AG20443 (cell line): Measurements from ENCODE around the gene PHF21B.
"Not testable (repeated sequence)": the region's sequence is repeated elsewhere in the genome, so short reads cannot be mapped to it uniquely, and the experiment has no call there.

Experiments
- DNase-seq: peaks from one replicate; pipeline ENCODE4 v3.0.0; 2012; ENCODE audit warnings: low spot score, mixed read lengths

PHF21B gene

DNA sequence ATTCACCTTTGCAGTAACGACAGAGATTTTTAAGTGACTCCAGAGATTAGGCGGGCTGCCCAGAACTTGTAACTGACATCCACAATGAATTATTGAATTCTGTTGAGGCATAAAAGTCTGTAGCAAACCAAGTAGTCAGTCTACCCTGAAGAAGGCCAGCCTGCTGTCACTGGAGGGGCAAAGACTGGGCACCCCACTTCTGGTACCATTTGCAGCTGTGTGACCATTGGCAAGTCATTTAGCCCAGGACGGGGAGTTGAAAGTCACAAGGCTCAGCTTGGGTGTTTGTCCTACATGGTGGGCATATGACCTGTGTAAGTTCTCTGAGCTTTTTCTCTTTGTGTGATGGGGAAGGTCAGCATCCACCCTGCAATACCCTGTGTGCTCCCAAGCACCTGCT is 138.0 kb downstream of the PHF21B start:
- no peak for DNase-seq

DNA sequence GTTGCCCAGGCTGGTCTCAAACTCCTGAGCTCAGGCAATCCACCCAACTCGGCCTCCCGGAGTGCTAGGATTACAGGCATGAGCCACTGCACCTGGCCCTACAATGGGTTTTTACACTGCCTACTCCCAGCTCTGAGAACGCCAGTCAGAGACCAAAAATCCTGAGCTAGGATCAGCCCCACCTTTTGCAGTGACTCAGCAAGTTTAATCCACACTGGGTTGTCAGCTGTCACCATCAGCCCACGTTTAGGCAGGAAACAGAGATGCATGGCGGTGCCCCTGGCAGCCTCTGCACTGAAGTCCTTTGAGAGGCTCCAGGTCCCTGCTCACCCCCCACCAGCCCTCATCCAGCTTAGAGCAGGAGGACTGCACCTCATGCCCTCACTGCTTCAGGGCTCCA is 139.8 kb downstream of the PHF21B start:
- DNase-seq, result no peak

DNA sequence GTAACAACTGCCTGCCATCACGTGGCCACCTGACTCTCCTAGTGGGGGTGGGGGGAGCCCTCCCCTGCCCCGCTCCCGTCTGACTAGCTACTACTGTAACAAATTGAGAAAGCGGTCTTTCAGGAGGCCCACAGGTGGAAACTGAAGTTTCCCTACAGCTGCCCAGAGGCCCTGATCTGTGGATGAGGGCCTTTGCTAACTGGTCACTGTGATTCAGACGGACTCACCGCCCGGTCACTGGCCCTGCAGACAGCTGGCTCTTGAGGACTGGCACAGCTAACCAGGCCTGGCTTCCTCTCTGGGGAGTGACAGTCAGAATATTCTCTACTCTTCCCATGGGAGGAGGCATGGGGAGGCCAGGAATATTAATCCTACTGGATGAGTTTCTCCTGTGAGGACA is 140.6 kb downstream of the PHF21B start:
- no peak for DNase-seq

DNA sequence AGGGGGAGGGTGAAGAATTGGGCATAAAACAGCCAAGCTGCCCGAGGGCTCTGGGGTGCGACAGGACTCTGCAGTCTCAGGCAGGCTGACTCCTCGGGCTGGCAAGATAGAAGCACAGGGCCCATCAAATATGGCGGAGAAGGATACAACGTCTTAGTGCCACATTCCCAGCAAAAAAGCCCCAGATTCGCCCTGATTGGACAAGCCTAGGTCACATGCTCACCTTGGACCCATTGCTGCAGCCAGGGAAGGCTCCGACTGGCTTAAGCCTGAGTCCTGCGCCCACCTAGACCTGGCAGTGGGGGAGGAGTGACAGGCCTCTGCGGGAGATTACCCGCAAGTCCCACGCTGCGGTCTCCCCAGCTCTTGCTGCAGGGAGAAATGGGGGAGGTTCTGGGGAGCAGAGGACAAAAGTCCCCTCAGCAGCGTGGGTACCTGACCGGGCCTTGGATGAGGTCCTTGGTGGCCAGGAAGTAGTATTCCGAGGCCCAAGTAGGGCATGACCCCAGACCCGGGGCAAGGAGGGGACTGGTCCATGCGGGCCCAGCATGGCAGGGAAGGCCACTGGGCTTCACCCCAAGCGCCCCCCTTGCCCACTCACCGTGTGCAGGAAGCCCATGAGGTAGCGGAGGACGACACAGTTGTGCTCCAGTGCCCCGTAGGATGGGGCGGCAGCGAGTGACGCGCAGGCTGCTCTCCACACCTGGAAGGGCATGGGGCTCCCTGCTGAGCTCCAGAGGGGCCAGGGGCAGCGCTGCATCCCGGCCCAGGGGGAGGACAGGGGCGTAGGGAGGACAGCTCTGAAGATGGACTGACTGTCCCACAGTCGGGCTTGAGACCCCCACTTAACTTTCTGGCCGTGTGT is 144.4 kb downstream of the PHF21B start:
- DNase-seq, result no peak

DNA sequence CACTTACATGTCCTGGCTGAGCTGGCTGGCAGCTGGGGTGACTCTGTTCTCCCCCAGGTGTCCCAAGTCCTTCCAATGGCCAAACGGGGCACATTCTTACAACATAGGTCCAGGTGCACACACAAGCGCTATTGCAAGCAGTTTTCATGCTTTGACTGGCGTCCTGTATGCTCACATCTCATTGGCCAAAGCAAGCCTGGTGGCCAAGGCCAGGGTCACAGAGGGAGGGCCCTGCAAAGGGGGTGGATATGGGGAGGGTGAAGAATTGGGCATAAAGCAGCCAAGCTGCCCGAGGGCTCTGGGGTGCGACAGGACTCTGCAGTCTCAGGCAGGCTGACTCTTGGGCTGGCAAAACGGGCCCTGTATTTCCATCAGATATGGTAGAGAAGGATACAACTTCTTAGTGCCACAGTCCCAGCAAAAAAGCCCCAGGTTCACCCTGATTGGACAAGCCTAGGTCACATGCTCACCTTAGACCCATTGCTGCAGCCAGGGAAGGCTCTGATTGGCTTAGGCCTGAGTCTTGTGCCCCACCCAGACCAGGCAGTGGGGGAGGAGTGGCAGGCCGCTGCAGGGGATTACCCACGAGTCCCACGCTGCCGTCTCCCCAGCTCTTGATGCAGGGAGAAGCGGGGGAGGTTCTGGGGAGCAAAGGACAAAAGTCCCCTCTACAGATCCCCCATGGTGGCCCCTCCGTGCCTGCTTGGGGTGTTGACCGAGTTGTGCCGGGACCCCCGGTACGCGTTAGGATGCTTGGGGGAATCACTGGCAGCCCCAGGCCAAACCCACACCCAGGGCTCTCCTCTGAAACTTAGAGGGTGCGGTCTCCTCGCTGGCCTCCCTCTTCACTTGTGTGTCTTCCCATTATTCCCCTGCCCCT is 146.6 kb downstream of the PHF21B start:
- DNase-seq, result no peak

DNA sequence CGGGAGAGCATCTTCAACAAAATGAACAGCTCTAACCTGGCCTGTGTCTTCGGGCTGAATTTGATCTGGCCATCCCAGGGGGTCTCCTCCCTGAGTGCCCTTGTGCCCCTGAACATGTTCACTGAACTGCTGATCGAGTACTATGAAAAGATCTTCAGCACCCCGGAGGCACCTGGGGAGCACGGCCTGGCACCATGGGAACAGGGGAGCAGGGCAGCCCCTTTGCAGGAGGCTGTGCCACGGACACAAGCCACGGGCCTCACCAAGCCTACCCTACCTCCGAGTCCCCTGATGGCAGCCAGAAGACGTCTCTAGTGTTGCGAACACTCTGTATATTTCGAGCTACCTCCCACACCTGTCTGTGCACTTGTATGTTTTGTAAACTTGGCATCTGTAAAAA is 147.5 kb downstream of the PHF21B start:
- no peak for DNase-seq

DNA sequence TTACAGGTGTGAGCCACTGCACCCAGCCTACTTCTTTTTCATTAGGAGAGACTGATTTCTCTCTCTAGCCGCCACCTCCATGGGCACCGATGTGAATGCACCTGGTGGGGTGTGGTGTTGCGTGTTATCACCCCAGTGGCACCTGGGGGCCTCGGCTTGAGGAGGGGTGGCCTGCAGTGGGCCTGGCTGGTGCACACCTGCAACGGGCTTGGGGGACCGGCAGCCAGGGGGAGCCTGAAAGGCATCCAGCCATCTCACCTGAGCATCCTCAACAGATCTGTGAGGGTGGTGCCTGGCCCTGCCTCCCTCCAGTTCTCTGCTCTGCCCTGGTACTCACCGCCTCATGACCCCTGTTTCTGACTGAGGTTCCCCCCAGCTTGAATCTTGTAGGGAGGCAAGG is 148.6 kb downstream of the PHF21B start:
- DNase-seq, result no peak

DNA sequence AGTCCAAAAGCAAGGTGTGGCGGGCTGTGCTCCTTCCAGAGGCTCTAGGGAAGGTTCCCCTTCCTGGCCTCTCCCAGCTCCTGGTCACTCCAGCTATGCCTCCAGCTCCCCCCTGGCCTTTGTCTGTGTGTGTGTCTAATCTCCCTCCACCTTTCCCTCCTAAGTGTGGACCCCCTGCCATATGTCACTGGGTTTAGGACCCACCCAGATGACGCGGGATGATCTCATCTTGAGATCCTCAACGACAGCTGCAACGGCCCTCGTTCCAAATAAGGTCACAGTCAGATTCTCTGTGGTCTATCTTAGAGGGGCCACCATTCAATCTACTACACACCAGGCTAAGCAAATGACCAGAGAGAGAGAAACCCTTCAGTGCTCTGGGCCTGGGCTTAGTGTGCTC is 149.5 kb downstream of the PHF21B start:
- no peak for DNase-seq

DNA sequence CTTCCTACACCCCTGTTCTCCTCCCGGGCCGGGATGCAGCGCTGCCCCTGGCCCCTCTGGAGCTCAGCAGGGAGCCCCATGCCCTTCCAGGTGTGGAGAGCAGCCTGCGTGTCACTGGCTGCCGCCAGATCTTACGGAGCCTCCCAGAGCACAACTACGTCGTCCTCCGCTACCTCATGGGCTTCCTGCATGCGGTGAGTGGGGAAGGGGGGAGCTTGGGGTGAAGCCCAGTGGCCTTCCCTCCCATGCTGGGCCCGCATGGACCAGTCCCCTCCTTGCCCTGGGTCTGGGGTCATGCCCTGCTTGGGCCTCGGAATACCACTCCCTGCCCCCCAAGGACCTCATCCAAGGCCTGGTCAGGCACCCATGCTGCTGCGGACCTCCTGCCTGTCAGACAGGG is 150.2 kb downstream of the PHF21B start:
- DNase-seq, result no peak

DNA sequence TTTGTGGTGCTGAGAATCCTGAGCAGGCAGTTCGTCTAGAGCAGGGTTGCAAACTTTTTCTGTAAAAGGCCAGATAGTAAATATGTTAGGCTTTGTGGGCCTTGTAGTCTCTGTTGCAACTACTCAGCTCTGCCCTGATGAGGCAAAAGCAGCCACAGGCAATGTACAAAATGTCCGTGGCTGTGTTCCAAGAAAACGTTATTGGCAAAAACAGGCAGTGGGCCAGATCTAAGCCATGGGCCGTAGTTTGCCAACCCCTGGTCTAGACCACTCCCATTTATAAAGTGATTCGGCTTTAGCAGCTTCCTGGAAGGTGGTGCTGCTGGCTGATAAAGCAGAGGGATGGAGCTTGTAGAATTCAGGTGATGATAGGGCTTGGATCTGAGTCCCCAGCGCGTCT is 151.0 kb downstream of the PHF21B start:
- DNase-seq, result not testable (repeated sequence)

DNA sequence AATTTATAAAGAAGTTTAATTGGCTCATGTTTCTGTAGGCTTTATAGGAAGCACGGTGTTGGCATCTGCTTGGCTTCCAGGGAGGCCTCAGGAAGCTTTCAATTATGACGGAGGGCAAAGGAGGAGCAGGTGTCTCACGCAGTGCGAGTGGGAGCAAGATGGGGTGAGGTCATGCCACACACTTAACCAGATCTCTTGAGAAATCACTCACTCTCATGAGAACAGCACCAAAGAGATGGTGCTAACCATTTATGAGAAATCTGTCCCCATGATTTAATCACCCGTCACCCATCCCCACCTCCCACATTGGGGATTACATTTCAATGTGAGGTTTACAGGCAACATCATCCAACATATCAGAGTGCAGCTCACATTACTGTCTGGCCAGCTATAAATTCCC is 153.9 kb downstream of the PHF21B start:
- no peak for DNase-seq

DNA sequence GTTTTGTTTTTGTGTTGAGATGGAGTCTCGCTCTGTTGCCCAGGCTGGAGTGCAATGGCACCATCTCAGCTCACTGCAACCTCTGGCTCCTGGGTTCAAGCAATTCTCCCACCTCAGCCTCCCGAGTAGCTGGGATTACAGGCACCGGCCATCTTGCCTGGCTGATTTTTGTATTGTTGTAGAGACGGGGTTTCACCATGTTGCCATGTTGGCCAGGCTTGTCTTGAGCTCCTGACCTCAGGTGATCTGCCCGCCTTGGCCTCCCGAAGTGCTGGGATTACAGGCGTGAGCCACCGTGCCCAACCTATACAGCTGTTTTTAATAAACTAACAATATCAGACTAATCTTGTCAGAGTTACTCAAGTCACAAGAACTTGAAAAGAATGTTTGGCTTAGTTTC is 155.2 kb downstream of the PHF21B start:
- DNase-seq, result not testable (repeated sequence)

DNA sequence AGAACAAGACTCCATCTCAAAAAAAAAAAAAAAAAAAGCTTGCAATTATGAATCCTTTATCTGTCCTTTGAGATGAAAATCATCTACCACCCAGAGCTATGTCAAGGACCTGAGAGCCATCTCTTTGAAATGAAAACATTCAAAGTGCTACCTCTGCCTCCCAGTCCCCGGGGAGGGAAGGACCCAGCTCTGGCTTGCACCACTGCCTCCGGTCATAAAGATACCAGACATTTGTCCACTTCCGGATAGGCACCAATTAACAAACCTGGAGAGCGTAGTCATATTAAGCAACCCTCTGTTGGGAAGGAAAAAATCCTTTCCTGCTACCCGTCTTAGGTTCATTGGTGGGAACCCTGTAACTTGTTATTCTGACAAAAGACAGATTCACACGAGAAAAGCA is 158.9 kb downstream of the PHF21B start:
- DNase-seq, result no peak

DNA sequence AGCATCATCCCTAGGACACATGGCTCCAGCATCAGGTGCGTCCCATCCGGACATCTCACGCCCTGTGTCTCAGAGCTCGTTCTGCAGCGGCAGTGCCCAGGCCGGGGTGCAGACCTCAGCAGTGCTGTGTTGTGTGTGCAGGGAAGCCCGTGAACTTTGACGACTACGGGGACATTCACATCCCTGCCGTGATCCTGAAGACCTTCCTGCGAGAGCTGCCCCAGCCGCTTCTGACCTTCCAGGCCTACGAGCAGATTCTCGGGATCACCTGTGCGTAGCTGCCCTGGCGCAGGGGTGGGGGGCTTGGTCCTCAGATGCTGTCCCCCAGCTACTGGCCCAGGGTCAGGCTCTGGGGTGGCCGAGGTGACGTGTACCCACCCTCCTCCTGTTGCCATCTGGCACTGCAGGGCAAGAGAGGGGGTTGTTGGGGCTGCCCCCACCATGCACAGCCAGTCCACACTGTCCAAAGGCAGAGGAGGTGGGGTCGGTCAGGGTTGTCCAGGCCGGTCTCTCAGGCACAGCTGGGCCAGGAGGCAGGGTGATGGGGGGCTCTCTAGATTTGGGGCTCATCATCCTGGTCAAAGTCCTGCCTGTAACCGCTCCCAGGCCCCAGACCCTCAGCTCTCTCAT is 160.9 kb downstream of the PHF21B start:
- no peak for DNase-seq

DNA sequence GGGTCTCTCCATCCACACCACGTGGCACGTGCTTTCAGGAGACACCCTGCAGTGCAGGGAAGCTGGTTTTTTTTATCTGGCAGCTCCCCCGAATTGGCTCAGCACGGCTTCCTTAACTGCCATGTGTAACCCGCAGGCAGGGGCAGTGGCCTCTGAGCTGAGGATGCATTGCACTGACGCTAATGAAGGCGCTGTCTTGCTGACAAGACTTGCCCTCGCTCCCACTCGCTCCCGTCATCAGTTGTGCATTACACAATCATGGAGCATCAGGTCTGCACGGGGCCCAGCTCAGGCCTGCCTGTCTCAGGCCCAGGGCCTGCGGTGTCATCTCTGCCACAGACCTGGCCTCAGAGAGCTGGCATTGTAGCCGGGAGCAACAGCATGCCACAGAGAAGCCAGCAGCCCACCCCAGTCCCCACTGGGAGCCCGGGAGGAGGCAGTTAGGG is 161.5 kb downstream of the PHF21B start:
- no peak for DNase-seq

DNA sequence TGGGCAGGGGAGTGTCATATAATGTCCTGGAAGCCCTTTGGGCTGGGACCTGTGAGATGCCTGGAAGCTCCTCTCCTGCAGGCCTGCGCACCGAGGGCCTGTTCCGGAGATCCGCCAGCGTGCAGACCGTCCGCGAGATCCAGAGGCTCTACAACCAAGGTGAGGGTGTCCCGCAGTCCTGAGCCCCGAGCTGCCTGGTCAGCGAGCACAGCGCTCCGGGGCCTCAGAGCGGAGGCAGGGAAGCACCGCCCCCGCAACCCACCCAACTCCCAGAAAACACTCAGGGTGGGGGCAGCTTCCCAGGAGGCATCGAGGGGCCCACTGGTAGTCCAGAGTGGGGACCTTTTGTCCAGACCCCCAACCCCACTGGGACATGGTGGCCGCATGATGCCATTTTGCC is 161.9 kb downstream of the PHF21B start:
- no peak for DNase-seq

DNA sequence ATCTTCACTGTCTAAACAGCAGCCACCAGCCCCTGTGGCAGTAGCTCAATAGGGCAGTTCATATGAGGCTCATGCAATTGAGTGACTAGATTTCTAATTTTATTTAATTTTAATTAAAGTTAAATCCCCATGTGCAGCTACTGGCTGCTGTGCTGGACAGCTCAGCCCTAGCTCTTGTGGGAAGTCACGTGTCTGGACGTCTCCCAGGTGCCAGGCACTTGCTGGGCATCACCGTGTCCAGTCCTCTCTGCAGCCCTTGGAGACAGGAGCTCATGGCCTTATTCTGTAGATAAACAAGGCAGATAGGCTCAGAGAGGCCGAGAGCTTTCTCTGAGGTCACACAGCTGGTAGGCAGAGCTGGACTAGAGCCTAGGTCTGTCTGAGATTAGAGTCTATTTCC is 162.4 kb downstream of the PHF21B start:
- no peak for DNase-seq

DNA sequence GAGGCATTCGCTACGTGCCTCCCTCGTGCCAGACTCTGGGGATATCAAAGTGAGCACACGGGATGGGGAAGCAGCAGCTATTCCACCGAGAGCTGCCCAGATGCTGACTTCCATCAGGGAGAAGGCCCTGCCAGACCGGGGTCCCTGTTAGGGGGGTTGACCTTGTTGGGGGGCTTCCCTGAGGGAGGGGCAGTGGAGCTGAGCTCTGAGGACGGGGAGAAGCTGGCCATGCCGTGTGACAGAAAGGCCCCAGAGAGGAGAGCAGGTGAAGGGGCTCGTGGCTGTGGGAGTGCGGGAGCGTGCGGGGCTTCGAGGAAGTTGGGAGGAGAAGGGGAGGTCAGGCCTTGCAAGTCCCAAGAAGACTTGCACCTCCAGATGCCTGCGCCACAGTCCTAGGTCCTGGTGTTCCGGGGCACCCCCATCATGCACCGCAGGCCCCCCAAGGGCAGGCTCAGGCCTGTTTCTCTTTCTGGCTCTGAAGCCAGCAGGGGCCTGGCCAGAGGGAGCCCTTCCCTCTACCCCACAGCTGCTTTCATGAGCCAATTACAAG is 163.0 kb downstream of the PHF21B start:
- no peak for DNase-seq

DNA sequence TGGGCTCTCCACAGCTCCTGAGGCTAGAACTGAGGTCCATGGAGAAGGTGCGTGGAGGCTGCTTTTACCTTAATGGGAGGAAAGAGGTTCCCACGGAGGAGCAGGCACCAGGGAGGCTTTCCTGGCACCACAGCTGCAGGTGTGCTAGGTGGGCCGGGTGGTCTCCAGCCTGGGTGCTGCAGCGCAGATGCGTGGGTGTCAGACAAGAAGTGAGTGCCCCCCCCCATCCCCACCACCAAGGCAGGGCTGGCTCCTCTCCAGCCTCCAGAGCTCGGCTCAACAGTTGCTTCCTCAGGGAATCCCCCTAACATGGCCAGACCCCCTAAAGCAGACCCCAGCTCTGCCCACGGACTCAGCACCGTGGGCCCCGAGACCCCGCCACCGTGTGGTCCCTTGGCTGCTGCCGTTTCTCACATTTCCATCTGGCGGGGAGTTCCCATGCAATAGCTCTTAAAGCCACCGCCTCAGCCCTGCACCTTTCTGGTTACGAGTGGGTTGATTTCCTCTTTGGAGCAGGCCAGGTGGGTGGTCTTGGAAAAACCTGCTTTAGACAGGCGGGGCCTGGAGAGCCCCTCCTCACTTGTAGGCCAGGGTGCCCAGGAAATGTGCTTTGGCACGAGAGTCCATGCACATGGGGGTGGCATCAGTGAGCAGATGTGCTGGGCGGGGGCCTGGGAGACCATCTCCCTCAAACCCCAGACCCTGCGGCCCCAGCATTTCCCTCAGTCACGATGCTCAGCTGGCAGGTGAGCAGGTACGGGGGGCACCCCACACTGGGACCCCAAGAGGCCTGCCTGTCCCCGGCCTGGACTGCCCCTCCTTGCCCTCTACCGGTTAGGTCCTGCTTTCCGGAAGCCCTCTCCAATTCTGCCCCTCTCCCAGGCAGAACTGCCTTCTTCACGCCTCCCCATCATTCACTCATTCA is 163.7 kb downstream of the PHF21B start:
- DNase-seq, result no peak

DNA sequence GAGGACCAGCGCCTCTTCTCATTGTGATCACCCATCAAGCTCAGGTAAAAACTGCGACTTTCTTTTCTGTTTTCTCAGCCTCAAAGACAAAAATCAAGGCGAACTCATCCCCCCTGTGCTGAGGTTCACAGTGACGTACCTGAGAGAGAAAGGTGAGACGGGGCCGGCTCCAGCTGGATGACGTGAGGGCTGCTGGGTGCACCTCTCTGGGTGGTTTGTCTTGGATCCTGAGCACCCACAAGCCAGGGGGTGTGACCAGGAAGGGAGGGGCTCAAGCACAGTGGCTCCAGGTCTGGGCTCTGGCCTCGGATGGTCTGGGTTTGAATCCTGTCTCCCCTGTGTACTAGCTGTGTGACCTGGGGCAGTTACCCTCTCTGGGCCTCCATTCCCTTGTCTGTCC is 164.6 kb downstream of the PHF21B start:
- DNase-seq, result no peak

DNA sequence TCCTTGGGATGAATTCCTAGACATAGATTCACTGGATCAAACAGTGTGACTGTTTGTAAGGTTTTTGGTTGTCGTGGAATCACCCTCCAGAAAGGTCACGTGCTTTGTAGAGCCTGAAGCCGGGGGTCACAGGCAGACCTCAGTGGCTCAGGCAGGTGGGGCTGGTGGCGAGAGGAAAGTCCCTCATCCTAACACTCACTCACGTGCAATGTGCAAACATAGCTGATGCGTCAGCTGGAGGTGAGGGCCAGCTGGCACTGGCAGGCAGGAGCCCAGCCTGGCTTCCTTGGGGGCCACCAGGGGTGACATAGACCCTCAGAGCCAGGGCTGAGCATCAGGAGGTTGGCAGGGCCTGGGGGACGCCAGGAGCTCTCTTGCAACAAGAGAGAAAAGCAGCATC is 167.4 kb downstream of the PHF21B start:
- DNase-seq, result no peak
